Activated CD4-positive, CD25-positive, alpha-beta regulatory T cell treated with anti-CD3 and anti-CD28 coated beads, Interleukin-2, amount 50 U/mL, for 24 hours (primary cell): ENCODE results near the gene OR1G1.
"Not testable (repeated sequence)": the region's sequence is repeated elsewhere in the genome, so short reads cannot be mapped to it uniquely, and the experiment has no call there.

Experiments used
- ATAC-seq, 2 donors: fragments of 150-1000 bp; cut with Tn5 transposase; one replicate each; pipeline ENCODE4 v1.10.0; 2021; ENCODE audit warnings: mild to moderate bottlenecking in 1 of 2, moderate library complexity in 1 of 2

Gene OR1G1

GRCh38 chr17:3127451-3127850, at the start of gene OR1G1:
OR1G1 (minus strand) TSS chr17:3127551; CDS start chr17:3127551, 0 bp downstream.
- no peak for ATAC-seq

- ATAC-seq = no peak
Measured at GRCh38 chr17:3167574-3167973, 40.2 kb upstream of the OR1G1 start.

GRCh38 chr17:3157218-3157617, 29.9 kb upstream of the OR1G1 start:
- no peak for ATAC-seq

GRCh38 chr17:3137494-3137893, 10.1 kb upstream of the OR1G1 start:
- not testable (repeated sequence) for ATAC-seq

- no peak for ATAC-seq
Measured at GRCh38 chr17:3104322-3104721, 23.0 kb downstream of the OR1G1 start, which contains the start of gene OR1D2. OR1D2 (minus strand) TSS chr17:3104422; CDS start chr17:3092996, 11,426 bp downstream.
